Esophagus squamous epithelium (tissue), 4 donors: ENCODE results near the gene SPON2.

ENCODE experiments used
- CTCF ChIP-seq, 6 experiments: fragments of 450-650 bp in 4 of 6; fragments of 200-600 bp in 2 of 6; sonication (generic) in 2 of 6; IDR thresholded peaks; one replicate each; pipeline ENCODE4 v1.5.1; 2016 to 2019; ENCODE audit warnings: antibody characterized with exemption in 6 of 6, mild to moderate bottlenecking in 4 of 6, moderate library complexity in 4 of 6
- POLR2A ChIP-seq, 4 donors: fragments of 450-650 bp; IDR thresholded peaks; one replicate each; pipeline ENCODE4 v1.6.1; 2017; ENCODE audit warnings: antibody characterized with exemption in 4 of 4, mild to moderate bottlenecking in 4 of 4, moderate library complexity in 3 of 4

GRCh38 chr4:1169171-1169671 is 3.2 kb downstream of the SPON2 start:
- TF ChIP-seq POLR2A (IDR thresholded peaks at IDR 0.05) (no peak), CTCF (IDR thresholded peaks at IDR 0.05) (no peak)
